ENCODE data around the gene BNC2. TPM values are rescaled to one million over a fixed set of nuclear protein-coding genes. Genes with fewer than 3 reads are reported as not detected.
"Not testable (repeated sequence)": the region's sequence is repeated elsewhere in the genome, so short reads cannot be mapped to it uniquely, and the experiment has no call there.

BNC2 gene
- total RNA-seq, 1 experiment from 2014 or later, result 2.7 TPM

- no peak for DNase-seq (ENCODE audit: low spot score)
Measured at GRCh38 chr9:16543225-16543624, 327.2 kb downstream of the BNC2 start.

GRCh38 chr9:16542290-16542689, 328.2 kb downstream of the BNC2 start:
- no peak for DNase-seq (ENCODE audit: low spot score)

GRCh38 chr9:16540743-16541613, 329.5 kb downstream of the BNC2 start:
- DNase-seq (ENCODE audit: low spot score), result no peak

- DNase-seq (ENCODE audit: low spot score), result not testable (repeated sequence)
Measured at GRCh38 chr9:16539626-16540025, 330.8 kb downstream of the BNC2 start.

- DNase-seq (ENCODE audit: low spot score), result no peak
Measured at GRCh38 chr9:16535555-16535954, 334.9 kb downstream of the BNC2 start.

- DNase-seq (ENCODE audit: low spot score), result peak; percentile 13
Measured at GRCh38 chr9:16532681-16533450, 337.6 kb downstream of the BNC2 start.

- DNase-seq (ENCODE audit: low spot score), result no peak
Measured at GRCh38 chr9:16532272-16532671, 338.2 kb downstream of the BNC2 start.

GRCh38 chr9:16530669-16531642, 339.5 kb downstream of the BNC2 start:
- DNase-seq (ENCODE audit: low spot score), result peak; percentile 23

- DNase-seq (ENCODE audit: low spot score), result no peak
Measured at GRCh38 chr9:16527573-16527972, 342.9 kb downstream of the BNC2 start.

GRCh38 chr9:16526380-16526779, 344.1 kb downstream of the BNC2 start:
- DNase-seq (ENCODE audit: low spot score), result peak; percentile 2

GRCh38 chr9:16524823-16525222, 345.6 kb downstream of the BNC2 start:
- DNase-seq (ENCODE audit: low spot score), result no peak

- DNase-seq (ENCODE audit: low spot score), result no peak
Measured at GRCh38 chr9:16524078-16524477, 346.4 kb downstream of the BNC2 start.

- peak; percentile 70 for DNase-seq (ENCODE audit: low spot score)
Measured at GRCh38 chr9:16521868-16522411, 348.5 kb downstream of the BNC2 start.

- DNase-seq (ENCODE audit: low spot score), result no peak
Measured at GRCh38 chr9:16519001-16519400, 351.5 kb downstream of the BNC2 start.

- peak; percentile 69 for DNase-seq (ENCODE audit: low spot score)
Measured at GRCh38 chr9:16516891-16517290, 353.6 kb downstream of the BNC2 start.

GRCh38 chr9:16515879-16516301, 354.6 kb downstream of the BNC2 start:
- DNase-seq (ENCODE audit: low spot score), result peak; percentile 60

GRCh38 chr9:16515207-16515606, 355.3 kb downstream of the BNC2 start:
- DNase-seq (ENCODE audit: low spot score), result no peak

- no peak for DNase-seq (ENCODE audit: low spot score)
Measured at GRCh38 chr9:16514131-16514530, 356.3 kb downstream of the BNC2 start.

GRCh38 chr9:16512281-16512680, 358.2 kb downstream of the BNC2 start:
- DNase-seq (ENCODE audit: low spot score), result no peak

- no peak for DNase-seq (ENCODE audit: low spot score)
Measured at GRCh38 chr9:16510482-16510881, 360.0 kb downstream of the BNC2 start.

GRCh38 chr9:16509997-16510396, 360.5 kb downstream of the BNC2 start:
- peak; percentile 4 for DNase-seq (ENCODE audit: low spot score)
